SIG-M5 (cell line): Measurements from ENCODE around the gene MCEMP1.

Experiments used
- DNase-seq: peaks from one replicate; lab custom pipeline; 2025; lab: John Stamatoyannopoulos, UW

MCEMP1 gene

DNA sequence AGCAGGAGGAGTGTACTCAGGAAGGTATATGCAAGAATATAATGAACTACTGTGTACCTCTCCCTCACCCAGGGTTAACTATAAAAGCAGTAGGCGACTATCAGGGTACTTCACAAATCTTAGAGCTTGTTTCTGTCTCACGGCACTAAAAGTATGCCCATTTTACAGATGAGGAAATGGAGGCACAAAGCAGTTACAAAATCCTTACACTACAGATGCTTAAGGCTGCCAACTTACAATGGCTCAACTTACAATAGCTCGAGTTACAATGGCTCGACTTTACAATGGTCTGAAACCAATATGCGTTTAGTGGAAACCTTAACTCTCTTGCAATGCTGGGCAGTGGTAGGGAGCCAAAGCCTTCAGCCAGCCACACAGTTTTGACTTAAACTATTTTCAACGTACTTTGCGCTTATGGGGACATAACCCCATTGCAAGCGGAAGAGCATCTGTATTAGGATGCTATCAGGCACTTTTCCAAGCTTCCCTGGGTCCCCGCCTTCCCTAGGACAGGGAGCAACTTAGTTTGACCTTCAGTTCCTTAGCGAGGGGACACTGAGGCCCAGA is 20.9 kb downstream of the MCEMP1 start:
- DNase-seq: no peak

GRCh38 chr19:7698583-7698982 is 21.7 kb downstream of the MCEMP1 start:
- no peak for DNase-seq

- DNase-seq: no peak
Observed at GRCh38 chr19:7699003-7699402, 22.1 kb downstream of the MCEMP1 start.

GRCh38 chr19:7699417-7700401 is 22.8 kb downstream of the MCEMP1 start:
- DNase-seq: no peak

DNA sequence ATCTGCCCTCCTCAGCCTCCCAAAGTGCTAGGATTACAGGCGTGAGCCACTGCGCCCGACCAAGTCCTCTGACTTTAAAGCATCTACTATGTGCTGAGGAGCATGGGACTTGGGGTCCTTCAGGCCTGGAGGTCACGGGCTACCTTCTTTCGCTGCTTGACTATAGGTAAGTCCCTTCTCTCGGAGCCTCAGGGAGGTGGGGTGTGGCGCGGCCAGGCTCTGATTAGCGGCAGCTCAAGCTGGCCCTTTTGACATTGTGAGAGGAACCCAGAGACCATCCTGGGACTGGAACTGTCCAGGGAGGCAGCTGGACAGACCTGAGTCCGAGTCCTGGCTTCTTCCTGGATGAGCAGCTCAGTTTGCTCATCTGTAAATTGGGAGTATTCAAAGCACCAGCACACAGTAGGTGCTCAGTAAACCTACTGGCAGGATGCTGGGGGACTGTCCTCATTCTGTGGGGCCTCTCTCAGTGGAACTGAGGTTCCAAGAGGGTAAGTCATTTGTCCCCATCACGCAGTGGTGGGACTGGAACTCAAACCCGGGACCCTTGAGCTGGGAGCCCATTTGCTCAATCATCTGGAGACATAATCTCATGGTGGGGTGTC is 24.3 kb downstream of the MCEMP1 start:
- no peak for DNase-seq

GRCh38 chr19:7701654-7702457 is 25.0 kb downstream of the MCEMP1 start, which contains the start of gene FCER2:
Gene FCER2, minus strand, starts transcription at chr19:7702131. Its CDS starts 2,371 bp downstream, at chr19:7699760.
- no peak for DNase-seq

GRCh38 chr19:7703332-7703731 is 26.4 kb downstream of the MCEMP1 start:
- DNase-seq: no peak

DNA sequence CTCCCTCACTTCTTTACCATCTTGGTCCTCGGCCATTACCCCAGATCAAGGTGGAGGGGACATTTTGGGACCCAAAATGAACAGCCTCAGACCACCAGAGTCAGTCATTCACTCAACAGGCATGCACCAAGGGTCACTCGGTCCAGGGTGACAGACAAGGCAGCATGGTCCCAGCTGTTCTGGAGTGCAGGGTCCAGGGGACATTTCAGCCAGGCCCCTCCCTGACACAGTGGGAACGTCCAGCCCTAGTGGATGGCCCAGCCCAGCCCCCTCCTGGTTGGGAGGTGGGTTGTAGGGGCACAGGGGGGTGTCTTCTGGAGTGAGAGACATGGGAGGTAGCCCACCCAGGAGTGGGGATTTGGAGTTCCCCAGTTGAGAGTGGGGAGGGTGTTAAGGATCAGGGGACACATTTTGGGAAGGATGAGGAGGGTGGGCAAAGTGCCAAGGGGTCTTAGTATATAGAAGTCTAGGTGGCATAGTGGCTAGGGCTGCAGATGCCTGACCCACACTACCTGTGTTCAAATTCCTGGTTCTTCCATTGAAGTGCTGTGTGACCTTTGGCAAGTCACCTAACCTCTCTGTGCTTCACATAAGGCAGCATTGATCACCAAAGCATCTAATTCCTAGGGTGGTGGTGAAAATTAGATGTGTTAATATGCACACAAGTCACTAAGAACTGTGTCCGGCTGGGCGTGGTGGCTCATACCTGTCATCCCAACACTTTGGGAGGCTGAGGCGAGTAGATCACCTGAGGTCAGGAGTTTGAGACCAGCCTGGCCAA is 27.6 kb downstream of the MCEMP1 start:
- DNase-seq: no peak

GRCh38 chr19:7705387-7706187 is 28.7 kb downstream of the MCEMP1 start:
- DNase-seq: peak; percentile 76

DNA sequence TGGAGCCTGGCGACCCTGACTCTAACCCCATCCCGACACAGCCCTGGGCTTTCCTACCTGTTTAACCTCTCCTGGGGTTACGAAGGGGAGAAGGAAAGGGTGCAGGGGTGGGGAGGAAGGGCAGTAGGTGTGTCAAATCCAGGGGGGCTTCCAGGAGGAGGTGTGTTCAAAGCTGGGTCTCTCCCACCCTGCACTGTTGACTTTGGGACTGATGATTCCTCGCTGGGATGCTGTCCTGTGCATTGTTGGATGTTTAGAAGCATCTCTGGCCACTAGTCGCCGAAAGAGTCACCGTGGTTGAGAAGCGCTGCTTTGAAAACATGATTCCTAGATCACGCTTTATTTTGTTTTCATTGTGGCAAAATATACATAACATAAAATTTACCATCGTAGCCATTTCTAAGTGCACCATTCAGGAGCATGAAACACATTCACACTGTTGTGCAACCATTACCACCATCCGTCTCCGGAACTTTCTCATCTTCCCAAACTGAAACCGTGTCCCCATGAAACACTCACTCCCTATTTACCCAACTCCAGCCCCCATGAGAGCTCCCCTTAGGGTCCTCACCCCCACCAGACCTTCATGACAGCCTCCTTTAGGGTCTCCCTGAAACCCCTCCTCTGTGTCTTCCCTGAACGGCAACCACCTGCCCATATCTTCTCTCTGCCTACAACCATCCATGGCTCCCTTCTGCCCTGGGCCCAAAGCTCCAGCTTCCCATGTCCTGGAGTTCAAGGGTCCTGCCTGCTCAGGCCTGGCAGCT is 29.5 kb downstream of the MCEMP1 start:
- DNase-seq: no peak

DNA sequence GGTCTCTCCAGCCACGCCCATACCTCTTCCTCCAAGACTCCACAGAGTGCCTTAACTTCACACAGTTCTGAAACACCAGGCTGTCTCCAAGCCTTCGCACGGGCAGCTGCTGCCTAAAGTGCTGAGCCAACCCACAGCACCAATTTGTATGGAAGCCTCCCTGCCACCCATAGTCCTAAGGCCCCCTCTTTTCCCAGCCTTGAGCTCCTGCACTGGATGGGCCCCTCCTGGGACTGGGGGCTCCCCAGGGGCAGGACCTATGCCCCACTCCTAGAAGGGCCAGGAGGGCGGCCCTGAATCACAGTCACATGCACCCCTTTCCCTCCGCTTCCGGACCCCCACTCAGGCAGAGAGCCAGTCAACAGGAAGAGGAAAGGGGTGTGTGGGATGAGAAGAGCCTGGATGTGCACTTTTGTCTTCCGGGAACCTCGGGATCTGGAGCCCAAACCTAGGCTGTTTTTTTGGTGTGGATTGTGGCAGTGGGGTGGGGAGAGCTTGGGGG is 30.1 kb downstream of the MCEMP1 start:
- DNase-seq: no peak

DNA sequence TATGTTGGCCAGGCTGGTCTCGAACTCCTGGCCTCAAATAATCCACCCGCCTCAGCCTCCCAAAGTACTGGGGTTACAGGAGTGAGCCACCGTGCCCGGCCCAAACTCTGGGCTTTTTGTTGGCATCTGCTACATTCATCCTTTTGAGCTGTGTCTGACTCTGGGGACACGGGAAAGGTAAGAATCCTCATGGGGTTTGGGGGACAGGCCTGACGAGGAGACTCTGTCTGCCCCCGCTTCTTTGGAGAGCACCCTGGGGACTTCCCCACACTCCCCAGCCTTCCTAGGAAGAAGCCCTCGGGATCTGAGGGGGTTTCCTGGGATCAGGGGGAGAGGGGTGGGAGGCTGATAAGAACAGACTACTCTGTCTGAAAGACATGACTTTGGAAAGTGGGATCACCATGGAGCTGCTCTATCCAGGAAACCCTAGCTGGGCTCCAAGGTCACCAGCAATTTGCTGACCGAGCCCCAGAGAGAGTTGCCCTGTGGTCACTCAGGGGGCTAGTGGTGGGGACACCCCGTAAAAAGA is 33.1 kb downstream of the MCEMP1 start:
- no peak for DNase-seq

DNA sequence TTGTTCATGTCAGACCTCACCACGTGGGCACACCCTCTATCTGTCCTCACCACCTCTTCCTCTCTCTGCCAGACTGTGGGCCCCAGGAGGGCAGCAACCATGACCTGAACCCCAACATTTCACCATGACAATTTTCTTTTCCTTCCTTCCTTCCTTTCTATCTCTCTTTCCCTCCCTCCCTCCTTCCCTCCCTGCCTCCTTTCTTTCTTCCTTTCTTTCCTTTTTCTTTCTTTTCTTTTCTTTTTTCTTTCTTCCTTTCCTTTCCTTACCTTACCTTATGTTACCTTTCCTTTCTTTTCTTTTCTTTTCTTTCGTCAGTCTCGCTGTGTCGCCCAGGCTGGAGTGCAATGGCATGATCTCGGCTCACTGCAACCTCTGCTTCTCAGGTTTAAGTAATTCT is 33.7 kb downstream of the MCEMP1 start:
- no peak for DNase-seq

- DNase-seq: no peak
Observed at GRCh38 chr19:7715671-7716070, 38.8 kb downstream of the MCEMP1 start.

GRCh38 chr19:7716762-7717161 is 39.9 kb downstream of the MCEMP1 start:
- no peak for DNase-seq

- DNase-seq: no peak
Observed at GRCh38 chr19:7718668-7719067, 41.8 kb downstream of the MCEMP1 start.

DNA sequence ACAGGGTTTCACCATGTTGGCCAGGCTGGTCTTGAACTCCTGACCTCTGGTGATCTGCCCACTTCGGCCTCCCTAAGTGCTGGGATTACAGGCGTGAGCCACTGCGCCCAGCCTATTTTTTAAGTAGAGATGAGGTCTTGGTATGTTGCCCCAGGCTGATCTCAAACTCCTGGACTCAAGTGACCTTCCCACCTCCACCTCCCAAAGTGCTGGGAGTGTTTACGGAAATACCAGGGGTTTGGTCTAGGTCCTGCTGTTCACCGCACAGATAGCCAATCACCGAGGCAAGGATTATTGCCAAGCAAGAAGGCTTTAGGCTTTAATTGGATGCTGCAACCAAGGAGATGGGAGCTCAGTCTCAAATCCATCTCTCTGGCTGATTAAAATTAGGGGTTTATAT is 43.5 kb downstream of the MCEMP1 start:
- no peak for DNase-seq

DNA sequence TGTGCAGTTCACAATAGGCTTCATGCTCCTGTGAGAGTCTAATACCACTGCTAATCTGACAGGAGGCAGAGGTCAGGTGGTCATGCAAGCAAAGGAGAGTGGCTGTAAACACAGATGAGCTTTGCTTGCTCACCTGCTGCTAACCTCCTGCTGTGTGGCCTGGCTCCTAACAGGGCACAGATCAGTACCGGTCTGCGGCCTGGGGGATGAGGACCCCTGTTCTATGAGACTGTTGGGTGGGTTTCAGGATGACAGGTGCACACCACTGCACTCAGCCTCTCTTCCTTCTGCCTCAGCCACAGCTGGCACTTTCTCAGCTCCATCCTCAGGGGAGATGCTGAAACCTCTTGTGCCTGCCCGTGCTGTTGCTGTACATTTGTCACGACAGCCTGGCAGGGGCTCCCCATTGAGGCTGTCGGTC is 45.4 kb downstream of the MCEMP1 start:
- no peak for DNase-seq

GRCh38 chr19:7725791-7726190 is 48.9 kb downstream of the MCEMP1 start:
- no peak for DNase-seq
